ENCODE measurements around the gene LIMS2. TPM values are rescaled to one million over a fixed set of nuclear protein-coding genes. Genes with fewer than 3 reads are reported as not detected.

LIMS2 gene
- total and polyA plus RNA-seq, 2 donors (not counting 3 experiments of a cell fraction or from before 2014, with no cell fraction given), result 48.3 to 55.6 TPM

DNA sequence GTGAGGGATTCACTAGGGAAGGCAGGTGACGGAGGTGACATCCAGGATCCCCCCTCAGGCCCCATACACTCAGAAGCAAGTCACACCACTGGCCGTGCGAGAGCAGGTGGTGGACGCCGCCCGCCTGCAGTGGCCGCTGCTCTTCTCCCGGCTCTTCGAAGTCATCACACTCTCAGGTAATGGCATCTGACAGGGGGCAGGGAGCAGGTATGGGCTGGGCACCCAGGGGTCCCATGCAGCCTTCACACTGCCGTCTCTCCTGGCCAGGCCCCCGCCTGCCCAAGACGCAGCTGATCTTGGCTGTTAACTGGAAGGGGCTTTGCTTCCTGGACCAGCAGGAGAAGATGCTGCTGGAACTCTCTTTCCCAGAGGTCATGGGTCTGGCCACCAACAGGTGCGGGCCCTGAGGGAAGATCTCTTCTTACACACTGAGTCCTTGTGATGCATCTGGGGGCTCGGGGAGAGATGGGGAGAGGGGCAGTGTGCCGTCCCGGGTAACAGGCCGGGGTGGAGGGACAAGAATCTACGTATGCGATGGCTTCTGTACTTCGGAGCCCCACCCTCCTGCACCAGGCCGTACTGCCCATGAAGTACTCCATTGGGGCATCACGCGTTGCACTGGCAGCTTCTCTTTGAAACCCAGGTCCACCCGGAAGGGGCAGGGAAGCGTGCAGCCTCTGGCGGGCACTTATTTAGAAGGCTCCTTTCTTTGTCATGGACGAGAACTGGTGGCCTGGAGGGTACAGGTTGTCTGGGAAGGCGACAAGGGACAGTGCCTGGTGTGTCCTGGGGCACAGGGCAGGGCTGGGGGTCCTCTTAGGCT, 48.2 kb downstream of the LIMS2 start:
- no TSS peak for BruUV-seq (replicated peaks)
- Histone ChIP-seq H3K36me3 (ENCODE audit: control insufficient read depth in 2 of 2, extremely low read depth in 1 of 2, insufficient read depth in 2 of 2, low read length in 2 of 2) (no peaks in the 10 kb centered on the region), H3K79me2 (ENCODE audit: control insufficient read depth, insufficient read depth, low read length) (no peaks in the 10 kb centered on the region), H4K20me1 (replicated peaks; ENCODE audit: control insufficient read depth, extremely low read depth, insufficient read depth, low read length) (no peaks in the 10 kb centered on the region), H3K9ac (replicated peaks; ENCODE audit: extremely low read depth, insufficient read depth, low read length) (no peak overlapping the region), H3K27me3 (ENCODE audit: control insufficient read depth in 2 of 2, insufficient read depth in 2 of 2, low read length in 2 of 2) (no peaks in the 10 kb centered on the region), H3K4me2 (ENCODE audit: insufficient read depth, low read length) (no peak overlapping the region), H2AFZ (ENCODE audit: low read depth, low read length) (no peak overlapping the region), H3K9me3 (replicated peaks; ENCODE audit: control insufficient read depth, insufficient read depth, low read length) (no peaks in the 10 kb centered on the region), H3K4me3 (replicated peaks in 1 of 3; ENCODE audit: insufficient read depth in 1 of 3, low read depth in 1 of 3, low read length in 3 of 3) (no peak overlapping the region), H3K4me1 (ENCODE audit: control insufficient read depth, extremely low read depth, insufficient read depth, low read length) (no peaks in the 10 kb centered on the region), H3K27ac (ENCODE audit: insufficient read depth, low read depth, low read length) (no peak overlapping the region), H3K9me1 (replicated peaks; ENCODE audit: control insufficient read depth, extremely low read depth, insufficient read depth, low read length) (no peaks in the 10 kb centered on the region)
- ChIA-PET CTCF (no interaction called here), POLR2A (no interaction called here)
- dilution Hi-C loops (cut with MboI; ENCODE audit: extremely low pct_ligation_motif_present, low sequenced_read_pairs), result no loop called here
- DNase-seq (ENCODE audit: low read depth, low spot score) (no peak), FAIRE-seq (no peak)
- no peak for TF ChIP-seq GATA2 (IDR thresholded peaks at IDR 0.05; ENCODE audit: insufficient read depth, insufficient read length, low read depth, low read length)
- TF ChIP-seq CTCF (IDR thresholded peaks at IDR 0.05; ENCODE audit: extremely low read depth in 1 of 2, insufficient read depth in 1 of 2, low read depth in 1 of 2, low read length in 2 of 2), result no peak
- TF ChIP-seq JUN (IDR thresholded peaks at IDR 0.05; ENCODE audit: borderline replicate concordance, insufficient read depth, insufficient read length, low read depth), result no peak
- TF ChIP-seq, protein P1, sequence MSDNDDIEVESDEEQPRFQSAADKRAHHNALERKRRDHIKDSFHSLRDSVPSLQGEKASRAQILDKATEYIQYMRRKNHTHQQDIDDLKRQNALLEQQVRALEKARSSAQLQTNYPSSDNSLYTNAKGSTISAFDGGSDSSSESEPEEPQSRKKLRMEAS (IDR thresholded peaks at IDR 0.05; ENCODE audit: insufficient read depth, insufficient read length), result no peak
- intact Hi-C loops (cut with micrococcal nuclease), result no loop called here
